Activated T-cell treated with anti-CD3 and anti-CD28 coated beads for 4 hours (primary cell): ENCODE measurements around the gene CHST2.
"Not testable (repeated sequence)": the region's sequence is repeated elsewhere in the genome, so short reads cannot be mapped to it uniquely, and the experiment has no call there.

ENCODE experiments used
- DNase-seq: peaks from one replicate; pipeline ENCODE4 v3.0.0-alpha.2; 2020

The CHST2 gene

DNA sequence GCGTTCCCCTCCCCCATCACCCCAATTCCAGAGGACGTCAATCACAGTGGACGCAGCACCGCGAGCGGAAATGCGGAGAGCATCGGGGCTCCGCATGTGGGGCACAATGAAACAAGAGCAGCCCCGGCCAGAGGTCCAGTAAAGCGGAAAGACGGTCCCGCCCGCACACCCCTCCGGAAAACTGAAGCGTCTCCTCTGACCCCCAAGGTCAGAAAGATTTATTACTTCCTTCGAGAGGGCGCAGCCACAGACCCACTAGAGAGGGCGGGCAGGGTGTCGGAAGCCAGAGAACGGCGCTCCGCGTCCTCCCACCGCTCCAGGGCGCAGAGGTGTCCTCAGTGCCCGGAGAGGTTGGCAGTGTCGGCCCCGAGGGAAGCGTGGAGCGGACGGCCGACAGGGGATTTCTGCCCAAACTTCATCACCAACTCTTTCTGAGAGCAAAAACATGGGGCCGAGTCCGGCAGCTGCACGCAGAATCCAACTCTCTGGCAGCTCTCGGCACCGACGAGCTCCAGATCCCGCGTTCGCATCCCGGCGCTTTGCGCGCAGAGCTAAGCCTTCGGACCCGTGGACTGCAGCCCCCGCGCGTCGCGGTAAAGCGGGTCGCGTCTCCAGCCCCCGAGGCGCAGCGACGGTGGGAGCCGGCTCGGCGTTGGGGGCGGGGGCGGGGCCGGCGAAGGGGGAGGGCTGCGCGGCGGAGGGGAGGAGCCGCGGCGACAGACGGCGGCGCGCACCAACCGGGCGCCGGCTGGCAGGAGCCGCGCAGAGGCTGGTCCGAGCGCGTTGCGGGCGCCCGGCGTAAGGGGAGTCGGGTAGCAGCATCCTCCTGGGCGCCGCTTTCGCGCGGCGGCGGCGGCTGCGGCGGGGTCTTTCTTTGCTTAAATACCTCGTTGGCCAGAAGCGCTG lies at the start of gene CHST2:
CHST2 (plus strand) TSS at position 763 of the 906 bp plus-strand sequence. CDS start 1,046 bp downstream, outside the sequence.
- peak; percentile 42 for DNase-seq

- no peak for DNase-seq
These were observed 48.5 kb upstream of the CHST2 start for GRCh38 chr3:143070977-143071551.

DNA sequence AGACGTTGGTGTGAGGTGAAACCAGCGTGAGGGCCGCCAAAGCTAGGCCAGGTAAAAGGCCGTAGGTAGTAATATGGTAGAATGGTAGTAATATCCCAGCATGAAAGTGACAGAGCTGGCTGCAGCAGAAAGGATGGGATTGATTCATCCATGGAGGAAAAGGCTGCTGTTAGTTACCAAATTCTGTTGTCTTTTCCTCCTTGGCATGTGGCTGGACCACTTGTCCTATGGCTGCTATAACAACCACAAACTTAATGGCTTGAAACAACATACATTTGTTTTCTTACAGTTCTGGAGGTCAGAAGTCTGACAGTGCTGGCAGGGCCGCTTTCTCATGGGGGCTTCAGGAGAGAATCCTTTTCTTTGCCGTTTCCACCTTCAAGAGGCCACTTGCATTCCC lies 47.8 kb upstream of the CHST2 start:
- no peak for DNase-seq

DNA sequence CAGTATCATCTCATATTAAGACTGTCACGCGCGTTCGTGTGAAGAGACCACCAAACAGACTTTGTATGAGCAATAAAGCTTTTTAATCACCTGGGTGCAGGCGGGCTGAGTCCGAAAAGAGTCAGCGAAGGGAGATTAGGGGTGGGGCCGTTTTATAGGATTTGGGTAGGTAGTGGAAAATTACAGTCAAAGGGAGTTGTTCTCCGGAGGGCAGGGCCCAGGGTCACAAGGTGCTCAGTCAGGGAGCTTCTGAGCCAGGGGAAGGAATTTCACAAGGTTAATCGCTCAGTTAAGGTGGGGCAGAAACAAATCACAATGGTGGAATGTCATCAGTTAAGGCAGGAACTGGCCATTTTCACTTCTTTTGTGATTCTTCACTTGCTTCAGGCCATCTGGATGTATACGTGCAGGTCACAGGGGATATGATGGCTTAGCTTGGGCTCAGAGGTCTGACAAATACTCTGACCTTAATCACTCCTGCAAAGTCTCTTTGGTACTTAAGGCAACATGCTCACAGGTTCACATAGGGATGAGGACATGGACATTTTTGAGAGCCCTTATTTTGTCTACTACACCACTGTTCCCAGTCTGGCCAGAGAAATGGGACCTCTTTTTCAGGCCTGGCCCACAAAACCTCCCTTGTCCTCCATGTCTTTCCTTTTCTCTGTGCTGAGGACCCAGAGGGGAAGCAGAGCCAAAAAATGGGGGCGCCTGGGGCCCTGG lies 47.1 kb upstream of the CHST2 start:
- DNase-seq, result not testable (repeated sequence)

DNA sequence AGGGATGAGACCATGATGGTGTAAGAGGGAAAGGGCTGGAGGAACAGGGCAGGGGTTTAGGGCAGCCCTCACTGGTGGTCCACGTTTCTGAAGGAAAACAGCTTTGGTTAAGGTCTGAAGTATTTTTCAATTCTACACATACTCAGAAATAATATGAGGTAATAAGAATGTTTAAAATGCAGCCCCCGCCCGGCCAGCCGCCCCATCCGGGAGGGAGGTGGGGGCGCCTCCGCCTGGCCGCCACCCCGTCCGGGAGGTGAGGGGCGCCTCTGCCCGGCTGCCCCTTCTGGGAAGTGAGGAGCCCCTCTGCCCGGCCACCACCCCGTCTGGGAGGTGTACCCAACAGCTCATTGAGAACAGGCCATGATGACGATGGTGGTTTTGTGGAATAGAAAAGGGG lies 46.0 kb upstream of the CHST2 start:
- not testable (repeated sequence) for DNase-seq

DNA sequence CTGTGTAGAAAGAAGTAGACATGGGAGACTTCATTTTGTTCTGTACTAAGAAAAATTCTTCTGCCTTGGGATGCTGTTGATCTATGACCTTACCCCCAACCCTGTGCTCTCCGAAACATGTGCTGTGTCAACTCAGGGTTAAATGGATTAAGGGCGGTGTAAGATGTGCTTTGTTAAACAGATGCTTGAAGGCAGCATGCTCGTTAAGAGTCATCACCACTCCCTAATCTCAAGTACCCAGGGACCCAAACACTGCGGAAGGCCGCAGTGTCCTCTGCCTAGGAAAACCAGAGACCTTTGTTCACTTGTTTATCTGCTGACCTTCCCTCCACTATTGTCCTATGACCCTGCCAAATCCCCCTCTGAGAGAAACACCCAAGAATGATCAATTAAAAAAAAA lies 45.6 kb upstream of the CHST2 start:
- not testable (repeated sequence) for DNase-seq

DNA sequence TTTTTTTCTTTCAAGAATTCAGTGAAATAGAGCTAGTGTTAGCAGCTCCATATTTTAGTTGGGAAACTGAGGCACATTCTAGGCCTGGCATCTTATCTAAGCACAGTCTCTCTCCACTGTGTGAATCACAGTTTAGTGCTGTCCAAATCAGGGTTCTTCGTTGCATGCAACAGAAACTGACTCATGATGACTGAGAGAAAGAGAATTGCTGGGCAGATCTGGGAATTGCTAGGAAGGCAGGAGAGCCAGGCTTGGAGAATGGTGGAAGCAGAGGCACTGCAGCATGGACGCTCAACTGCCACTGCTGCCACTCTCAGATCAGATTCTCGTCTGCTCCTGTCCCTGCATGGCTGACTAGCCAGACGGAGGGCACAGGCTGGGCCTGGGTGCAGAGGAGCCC lies 40.7 kb upstream of the CHST2 start:
- DNase-seq, result no peak

DNA sequence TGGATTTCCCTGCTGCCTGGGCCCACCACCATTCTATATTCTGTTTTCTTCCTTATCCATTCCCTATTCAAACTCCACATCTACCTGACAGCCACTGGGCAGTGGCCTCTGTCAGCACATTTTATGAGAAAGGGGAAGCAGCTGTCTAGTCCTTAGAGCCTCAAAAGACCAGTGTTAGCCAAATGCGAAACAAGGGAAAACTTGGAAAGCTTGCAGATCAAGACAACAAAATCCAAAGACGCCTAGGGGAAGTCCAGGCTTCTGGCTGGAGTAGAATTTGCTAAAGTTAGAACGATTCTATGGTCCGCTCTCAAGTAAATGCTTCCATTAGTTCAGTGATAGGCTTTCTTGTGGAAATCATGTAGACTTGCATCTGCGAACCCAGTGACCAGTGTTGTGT lies 39.4 kb upstream of the CHST2 start:
- DNase-seq, result no peak

GRCh38 chr3:143081365-143081764 lies 38.2 kb upstream of the CHST2 start:
- DNase-seq, result no peak

- DNase-seq, result no peak
These were observed 37.5 kb upstream of the CHST2 start for GRCh38 chr3:143081844-143082778.

- DNase-seq, result no peak
These were observed 35.8 kb upstream of the CHST2 start for GRCh38 chr3:143083781-143084180.

GRCh38 chr3:143084856-143085731 lies 34.5 kb upstream of the CHST2 start:
- no peak for DNase-seq

DNA sequence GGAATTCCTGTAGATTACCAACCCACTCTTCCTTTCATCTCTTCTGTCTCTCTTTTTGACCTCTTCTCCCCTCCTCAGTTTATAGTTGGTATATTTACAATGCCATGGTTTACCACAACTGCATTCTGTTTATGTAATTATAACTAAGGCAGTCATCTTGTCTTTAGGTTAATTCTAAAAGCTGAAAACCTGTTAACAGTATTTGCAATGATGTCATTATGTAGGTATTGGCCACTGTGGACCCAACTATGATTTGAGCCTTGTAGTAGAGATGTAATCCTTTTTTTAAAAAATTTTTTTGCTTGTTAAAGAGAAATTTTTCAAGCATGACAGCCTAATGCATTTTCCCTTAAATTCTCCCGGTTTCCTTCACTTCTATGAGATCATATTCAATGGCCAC lies 30.7 kb upstream of the CHST2 start:
- DNase-seq, result no peak

DNA sequence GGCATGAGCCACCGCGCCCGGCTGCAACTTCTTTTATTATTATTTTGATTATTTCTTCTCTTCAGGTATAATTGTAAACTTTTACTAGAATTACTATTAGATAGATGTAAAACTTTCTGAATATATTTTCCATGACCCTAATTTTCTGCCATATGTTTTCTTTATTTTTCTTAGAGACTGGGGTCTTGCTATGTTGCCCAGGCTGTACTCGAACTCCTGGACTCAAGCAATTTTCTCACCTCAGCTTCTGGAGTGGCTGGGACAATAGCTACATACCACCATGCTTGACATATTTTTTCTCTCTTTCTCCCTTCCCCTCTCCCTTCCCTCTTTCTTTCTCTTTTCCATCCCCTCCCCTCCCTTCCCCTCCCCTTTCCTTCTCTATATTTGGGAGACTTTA lies 29.6 kb upstream of the CHST2 start:
- no peak for DNase-seq

GRCh38 chr3:143090486-143090885 lies 29.1 kb upstream of the CHST2 start:
- DNase-seq, result no peak

DNA sequence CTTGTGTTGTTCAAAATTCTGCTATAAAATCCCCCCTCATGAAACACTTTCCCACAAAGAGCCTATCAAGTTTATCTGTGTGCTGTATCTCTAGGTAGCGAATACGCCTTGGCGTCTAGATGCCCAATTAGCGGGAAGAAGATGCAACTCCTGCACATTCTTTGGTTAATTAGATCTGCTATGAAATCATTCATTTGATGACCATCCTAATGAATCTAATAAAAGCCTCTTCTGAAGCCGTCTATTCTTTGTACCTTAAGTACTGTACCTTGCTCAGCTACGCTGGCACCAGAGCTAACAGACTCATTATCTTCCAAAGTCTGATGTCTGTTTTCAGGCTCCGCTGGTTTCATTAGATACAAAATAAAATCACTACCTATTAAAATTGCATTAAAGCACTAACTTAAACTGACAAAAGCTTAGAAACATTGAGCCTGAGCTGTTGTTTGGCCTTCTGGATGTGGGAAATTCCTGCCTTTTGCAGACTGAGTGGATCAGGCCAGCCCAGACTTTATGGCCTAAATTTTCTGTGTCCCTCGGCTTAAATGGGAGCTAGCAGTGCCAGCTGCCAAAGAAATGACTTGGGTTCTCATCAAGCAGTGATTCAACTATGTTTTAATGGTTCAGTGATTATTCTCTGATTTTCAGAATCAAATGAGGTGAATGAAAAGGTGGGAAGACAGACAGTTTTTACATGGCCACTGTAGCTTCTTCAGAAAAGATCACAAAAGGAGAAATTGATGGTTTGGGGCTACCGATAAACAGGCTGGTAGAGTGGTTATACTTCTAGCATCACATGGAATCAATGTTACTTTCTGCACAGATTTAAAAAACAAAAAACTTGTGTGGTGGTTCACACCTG lies 28.4 kb upstream of the CHST2 start:
- DNase-seq, result no peak

DNA sequence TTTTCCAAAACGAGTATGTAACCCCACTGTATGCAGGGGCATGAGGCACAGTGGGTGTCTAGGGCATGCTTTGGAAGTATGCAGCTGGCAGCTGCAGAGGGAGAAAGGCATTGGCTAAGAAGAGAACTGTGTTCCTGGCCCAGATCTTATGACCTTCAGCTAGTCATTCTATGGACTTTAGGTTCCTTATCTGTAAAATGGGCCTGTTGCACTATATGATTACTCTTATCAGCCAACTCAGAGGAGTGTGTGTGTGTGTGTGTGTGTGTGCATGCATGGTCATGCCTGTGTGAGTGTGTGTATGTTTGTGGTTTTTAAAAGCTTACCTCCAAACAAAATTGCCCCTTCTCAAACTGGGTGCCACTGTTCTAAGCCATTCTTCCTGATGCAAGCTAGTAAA lies 27.4 kb upstream of the CHST2 start:
- no peak for DNase-seq

DNA sequence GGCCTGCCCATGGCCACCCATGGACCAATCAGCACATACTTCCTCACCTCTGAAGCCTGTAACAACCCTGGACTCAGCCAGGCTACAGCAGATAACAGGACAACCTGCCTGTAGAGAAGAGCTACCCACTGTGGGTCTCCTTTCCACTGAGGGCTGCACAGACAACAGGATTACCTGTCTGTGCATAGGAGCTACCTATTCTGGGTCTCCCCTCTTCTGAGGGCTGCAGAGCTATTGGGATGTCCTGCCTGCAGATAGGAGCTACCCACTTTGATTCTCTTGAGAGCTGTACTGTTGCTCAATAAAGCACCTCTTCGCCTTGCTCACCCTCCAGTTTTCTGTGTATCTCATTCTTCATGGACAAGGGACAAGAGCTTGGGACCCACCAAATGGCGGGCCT lies 23.8 kb upstream of the CHST2 start:
- DNase-seq, result no peak

DNA sequence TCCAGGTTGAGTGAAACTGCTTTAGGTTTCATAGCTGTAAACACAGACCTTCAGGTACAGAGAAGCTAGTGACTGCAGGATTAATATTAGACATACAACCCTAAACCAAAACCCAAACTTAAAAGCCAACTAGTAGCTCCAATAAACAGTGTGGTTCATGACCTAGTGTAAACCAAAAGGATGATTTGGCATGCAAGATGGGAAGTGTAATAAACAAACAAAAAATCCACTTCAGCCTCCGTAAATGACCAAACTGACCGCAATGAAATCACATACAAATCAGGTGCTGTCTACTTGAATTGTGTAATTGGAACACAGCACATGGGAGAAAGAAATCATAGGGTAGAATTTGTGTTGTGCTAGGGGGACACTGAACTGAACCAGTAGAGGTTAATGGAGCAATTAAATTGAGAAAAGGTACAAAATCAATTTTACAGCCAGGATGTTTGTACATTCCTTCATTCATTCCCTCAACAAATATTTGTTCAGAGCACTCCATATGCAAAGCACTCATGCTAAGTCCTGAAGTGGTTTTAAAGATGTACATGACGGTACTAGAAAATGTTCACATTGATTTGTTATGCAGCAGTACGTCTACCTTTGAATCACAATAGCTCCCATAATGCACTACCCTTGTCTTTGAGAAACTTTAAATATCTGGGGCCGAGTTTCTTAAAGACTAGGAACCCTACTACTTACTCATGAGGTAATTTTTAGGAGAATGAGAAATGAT lies 21.4 kb upstream of the CHST2 start:
- DNase-seq, result no peak

- DNase-seq, result no peak
These were observed 20.4 kb upstream of the CHST2 start for GRCh38 chr3:143099210-143099609.
